ENCODE measurements around the gene SWAP70. TPM values are rescaled to one million over a fixed set of nuclear protein-coding genes. Genes with fewer than 3 reads are reported as not detected.

Gene SWAP70
- total and polyA plus RNA-seq, 2 of the 8 experiments (the other 6 are each of a cell fraction or from before 2014, with no cell fraction given), result 14.8 to 37.5 TPM

- H4K91ac ChIP-seq (replicated peaks; ENCODE audit: insufficient read length, low read length), result no peak overlapping the region
- 88% methylated on average over 4 of the region's 4 CpGs; no CpG with 5 or more reads in 1 of the 2 experiments for WGBS, 2 experiments (ENCODE audit: extremely low coverage in 1 of 2, insufficient coverage in 1 of 2, insufficient read length in 1 of 2, insufficient replicate concordance in 2 of 2, low coverage in 1 of 2, low lambda C conversion rate in 2 of 2, missing lambda C conversion rate in 1 of 2)
- POLR2A ChIA-PET (ENCODE audit: partially characterized antibody), result interaction anchor here (0.7 to 1.5 kb wide), 3 partner anchors 9 to 30 kb away, joined by 3 to 4 read pairs (median 4); no protein-coding TSS in a partner anchor
- no peak overlapping the region for H2AFZ ChIP-seq (ENCODE audit: low read length)
- no peaks in the 10 kb centered on the region; a peak in 1 of 8 replicates for H3K36me3 ChIP-seq (ENCODE audit: control insufficient read depth in 2 of 4, insufficient read depth in 4 of 4, low read length in 3 of 4)
- DNase-seq (ENCODE audit: low read depth in 1 of 2, low spot score in 2 of 2) (no peak), FAIRE-seq (no peak)
- no peak overlapping the region for H2BK12ac ChIP-seq (ENCODE audit: low read depth, low read length)
- H3K23ac ChIP-seq (ENCODE audit: insufficient read length), result no peak overlapping the region
- H3K4me2 ChIP-seq (ENCODE audit: insufficient read depth in 1 of 2, low read depth in 2 of 2, low read length in 2 of 2), result no peak overlapping the region
- no peak overlapping the region for H3K4me3 ChIP-seq (ENCODE audit: extremely low read depth in 1 of 4, insufficient read depth in 2 of 4, low read depth in 3 of 4, low read length in 4 of 4)
- H4K8ac ChIP-seq (ENCODE audit: extremely low read depth, insufficient read depth, low read length), result no peak overlapping the region
- H4K20me1 ChIP-seq (replicated peaks in 1 of 2; ENCODE audit: control insufficient read depth in 1 of 2, insufficient read depth in 2 of 2, low read length in 2 of 2), result no peaks in the 10 kb centered on the region
- no peak overlapping the region for H3K4ac ChIP-seq (replicated peaks; ENCODE audit: insufficient read length, low read depth, low read length)
- no peak overlapping the region for H4K5ac ChIP-seq (ENCODE audit: insufficient read length, low read depth, low read length)
- H3K23me2 ChIP-seq (ENCODE audit: low read depth, low read length), result no peaks in the 10 kb centered on the region
- H2BK20ac ChIP-seq (ENCODE audit: low read length), result no peak overlapping the region
- no peaks in the 10 kb centered on the region for H3K9me3 ChIP-seq (ENCODE audit: insufficient read depth in 2 of 2, low read depth in 1 of 2, low read length in 1 of 2)
- no peaks in the 10 kb centered on the region for H3K79me1 ChIP-seq (ENCODE audit: low read depth, low read length)
- H3K27ac ChIP-seq (ENCODE audit: low read depth, low read length), result no peak overlapping the region
- H2AK5ac ChIP-seq (ENCODE audit: low read depth, low read length), result no peak overlapping the region
- H3K14ac ChIP-seq (ENCODE audit: insufficient read length), result no peak overlapping the region
- no peaks in the 10 kb centered on the region for H3K79me2 ChIP-seq (ENCODE audit: control insufficient read depth in 1 of 2, insufficient read depth in 2 of 2, low read length in 2 of 2)
- no peak overlapping the region for H2BK5ac ChIP-seq (ENCODE audit: low read depth, low read length)
- no peak overlapping the region for H3K18ac ChIP-seq (ENCODE audit: extremely low read depth, low read length)
- TF ChIP-seq POU5F1 (IDR thresholded peaks at IDR 0.05; ENCODE audit: low read depth, low read length), result no peak
- H2BK120ac ChIP-seq (replicated peaks; ENCODE audit: low read depth, low read length), result no peak overlapping the region
- no peak overlapping the region for H2BK15ac ChIP-seq (ENCODE audit: low read length)
- no peak overlapping the region for H3K9ac ChIP-seq (replicated peaks in 1 of 4; ENCODE audit: extremely low read depth in 1 of 4, low read depth in 3 of 4, low read length in 3 of 4)
- H3K27me3 ChIP-seq (replicated peaks in 1 of 4; ENCODE audit: control insufficient read depth in 3 of 4, extremely low read depth in 1 of 4, insufficient read depth in 3 of 4, low read length in 3 of 4), result no peaks in the 10 kb centered on the region
- peaks cover 0 to 3% (median 2%) of the 10 kb centered on the region in 4 experiments; a peak in 3 of 7 replicates for H3K4me1 ChIP-seq (replicated peaks in 1 of 4; ENCODE audit: control insufficient read depth in 3 of 4, insufficient read depth in 4 of 4, low read length in 3 of 4)
- no peak overlapping the region for H3K56ac ChIP-seq (replicated peaks; ENCODE audit: insufficient read length, low read depth, low read length)
- CTCF ChIA-PET (ENCODE audit: partially characterized antibody), result interaction anchor here (1.1 to 1.4 kb wide), 4 partner anchors 9 to 510 kb away, joined by 3 to 4 read pairs (median 4); no protein-coding TSS in a partner anchor
These were observed 133.4 kb downstream of the SWAP70 start for GRCh38 chr11:9797300-9797699.
